ENCODE measurements around the gene TRANK1. TPM values are rescaled to one million over a fixed set of nuclear protein-coding genes. Genes with fewer than 3 reads are reported as not detected.

The TRANK1 gene
- total RNA-seq, 1 experiment from 2014 or later = 10.5 TPM

DNA sequence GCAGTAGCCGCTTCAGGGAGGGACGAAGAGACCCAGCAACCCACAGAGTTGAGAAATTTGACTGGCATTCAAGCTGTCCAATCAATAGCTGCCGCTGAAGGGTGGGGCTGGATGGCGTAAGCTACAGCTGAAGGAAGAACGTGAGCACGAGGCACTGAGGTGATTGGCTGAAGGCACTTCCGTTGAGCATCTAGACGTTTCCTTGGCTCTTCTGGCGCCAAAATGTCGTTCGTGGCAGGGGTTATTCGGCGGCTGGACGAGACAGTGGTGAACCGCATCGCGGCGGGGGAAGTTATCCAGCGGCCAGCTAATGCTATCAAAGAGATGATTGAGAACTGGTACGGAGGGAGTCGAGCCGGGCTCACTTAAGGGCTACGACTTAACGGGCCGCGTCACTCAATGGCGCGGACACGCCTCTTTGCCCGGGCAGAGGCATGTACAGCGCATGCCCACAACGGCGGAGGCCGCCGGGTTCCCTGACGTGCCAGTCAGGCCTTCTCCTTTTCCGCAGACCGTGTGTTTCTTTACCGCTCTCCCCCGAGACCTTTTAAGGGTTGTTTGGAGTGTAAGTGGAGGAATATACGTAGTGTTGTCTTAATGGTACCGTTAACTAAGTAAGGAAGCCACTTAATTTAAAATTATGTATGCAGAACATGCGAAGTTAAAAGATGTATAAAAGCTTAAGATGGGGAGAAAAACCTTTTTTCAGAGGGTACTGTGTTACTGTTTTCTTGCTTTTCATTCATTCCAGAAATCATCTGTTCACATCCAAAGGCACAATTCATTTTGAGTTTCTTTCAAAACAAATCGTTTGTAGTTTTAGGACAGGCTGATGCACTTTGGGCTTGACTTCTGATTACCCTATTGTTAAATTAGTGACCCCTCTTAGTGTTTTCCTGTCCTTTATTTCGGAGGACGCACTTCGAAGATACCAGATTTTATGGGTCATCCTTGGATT lies 48.8 kb upstream of the TRANK1 start, which contains the start of gene MLH1 (continued):
- TF ChIP-seq, protein P1, sequence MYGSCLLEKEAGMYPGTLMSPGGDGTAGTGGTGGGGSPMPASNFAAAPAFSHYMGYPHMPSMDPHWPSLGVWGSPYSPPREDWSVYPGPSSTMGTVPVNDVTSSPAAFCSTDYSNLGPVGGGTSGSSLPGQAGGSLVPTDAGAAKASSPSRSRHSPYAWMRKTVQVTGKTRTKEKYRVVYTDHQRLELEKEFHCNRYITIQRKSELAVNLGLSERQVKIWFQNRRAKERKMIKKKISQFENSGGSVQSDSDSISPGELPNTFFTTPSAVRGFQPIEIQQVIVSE (CRISPR knock-in tag; IDR thresholded peaks at IDR 0.05; ENCODE audit: borderline replicate concordance) = no peak
- TF ChIP-seq, protein P2, sequence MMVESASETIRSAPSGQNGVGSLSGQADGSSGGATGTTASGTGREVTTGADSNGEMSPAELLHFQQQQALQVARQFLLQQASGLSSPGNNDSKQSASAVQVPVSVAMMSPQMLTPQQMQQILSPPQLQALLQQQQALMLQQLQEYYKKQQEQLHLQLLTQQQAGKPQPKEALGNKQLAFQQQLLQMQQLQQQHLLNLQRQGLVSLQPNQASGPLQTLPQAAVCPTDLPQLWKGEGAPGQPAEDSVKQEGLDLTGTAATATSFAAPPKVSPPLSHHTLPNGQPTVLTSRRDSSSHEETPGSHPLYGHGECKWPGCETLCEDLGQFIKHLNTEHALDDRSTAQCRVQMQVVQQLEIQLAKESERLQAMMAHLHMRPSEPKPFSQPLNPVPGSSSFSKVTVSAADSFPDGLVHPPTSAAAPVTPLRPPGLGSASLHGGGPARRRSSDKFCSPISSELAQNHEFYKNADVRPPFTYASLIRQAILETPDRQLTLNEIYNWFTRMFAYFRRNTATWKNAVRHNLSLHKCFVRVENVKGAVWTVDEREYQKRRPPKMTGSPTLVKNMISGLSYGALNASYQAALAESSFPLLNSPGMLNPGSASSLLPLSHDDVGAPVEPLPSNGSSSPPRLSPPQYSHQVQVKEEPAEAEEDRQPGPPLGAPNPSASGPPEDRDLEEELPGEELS (CRISPR knock-in tag; IDR thresholded peaks at IDR 0.05) = peak; percentile 13; the same call in 1 of the 2 replicates
- TF ChIP-seq SMAD4 (CRISPR knock-in tag; IDR thresholded peaks at IDR 0.05) = no peak
- TF ChIP-seq, protein P3, sequence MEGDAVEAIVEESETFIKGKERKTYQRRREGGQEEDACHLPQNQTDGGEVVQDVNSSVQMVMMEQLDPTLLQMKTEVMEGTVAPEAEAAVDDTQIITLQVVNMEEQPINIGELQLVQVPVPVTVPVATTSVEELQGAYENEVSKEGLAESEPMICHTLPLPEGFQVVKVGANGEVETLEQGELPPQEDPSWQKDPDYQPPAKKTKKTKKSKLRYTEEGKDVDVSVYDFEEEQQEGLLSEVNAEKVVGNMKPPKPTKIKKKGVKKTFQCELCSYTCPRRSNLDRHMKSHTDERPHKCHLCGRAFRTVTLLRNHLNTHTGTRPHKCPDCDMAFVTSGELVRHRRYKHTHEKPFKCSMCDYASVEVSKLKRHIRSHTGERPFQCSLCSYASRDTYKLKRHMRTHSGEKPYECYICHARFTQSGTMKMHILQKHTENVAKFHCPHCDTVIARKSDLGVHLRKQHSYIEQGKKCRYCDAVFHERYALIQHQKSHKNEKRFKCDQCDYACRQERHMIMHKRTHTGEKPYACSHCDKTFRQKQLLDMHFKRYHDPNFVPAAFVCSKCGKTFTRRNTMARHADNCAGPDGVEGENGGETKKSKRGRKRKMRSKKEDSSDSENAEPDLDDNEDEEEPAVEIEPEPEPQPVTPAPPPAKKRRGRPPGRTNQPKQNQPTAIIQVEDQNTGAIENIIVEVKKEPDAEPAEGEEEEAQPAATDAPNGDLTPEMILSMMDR (IDR thresholded peaks at IDR 0.05) = no peak
- TF ChIP-seq, protein P4, sequence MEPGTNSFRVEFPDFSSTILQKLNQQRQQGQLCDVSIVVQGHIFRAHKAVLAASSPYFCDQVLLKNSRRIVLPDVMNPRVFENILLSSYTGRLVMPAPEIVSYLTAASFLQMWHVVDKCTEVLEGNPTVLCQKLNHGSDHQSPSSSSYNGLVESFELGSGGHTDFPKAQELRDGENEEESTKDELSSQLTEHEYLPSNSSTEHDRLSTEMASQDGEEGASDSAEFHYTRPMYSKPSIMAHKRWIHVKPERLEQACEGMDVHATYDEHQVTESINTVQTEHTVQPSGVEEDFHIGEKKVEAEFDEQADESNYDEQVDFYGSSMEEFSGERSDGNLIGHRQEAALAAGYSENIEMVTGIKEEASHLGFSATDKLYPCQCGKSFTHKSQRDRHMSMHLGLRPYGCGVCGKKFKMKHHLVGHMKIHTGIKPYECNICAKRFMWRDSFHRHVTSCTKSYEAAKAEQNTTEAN (CRISPR knock-in tag; IDR thresholded peaks at IDR 0.05) = no peak
- TF ChIP-seq MYBL2 (CRISPR knock-in tag; IDR thresholded peaks at IDR 0.05) = no peak
- TF ChIP-seq ZNF263 (CRISPR knock-in tag; IDR thresholded peaks at IDR 0.05; ENCODE audit: low read depth) = no peak
- TF ChIP-seq HMGA2 (CRISPR knock-in tag; IDR thresholded peaks at IDR 0.05) = 0 out of 2 replicates have a peak, but pooled peaks have one; percentile 10
- TF ChIP-seq EMX1 (CRISPR knock-in tag; IDR thresholded peaks at IDR 0.05) = no peak
- TF ChIP-seq ZNF396 (CRISPR knock-in tag; IDR thresholded peaks at IDR 0.05; ENCODE audit: borderline replicate concordance) = 0 out of 2 replicates have a peak, but pooled peaks have one; percentile 19
- TF ChIP-seq RELA (CRISPR knock-in tag; IDR thresholded peaks at IDR 0.05; ENCODE audit: borderline replicate concordance) = no peak

DNA sequence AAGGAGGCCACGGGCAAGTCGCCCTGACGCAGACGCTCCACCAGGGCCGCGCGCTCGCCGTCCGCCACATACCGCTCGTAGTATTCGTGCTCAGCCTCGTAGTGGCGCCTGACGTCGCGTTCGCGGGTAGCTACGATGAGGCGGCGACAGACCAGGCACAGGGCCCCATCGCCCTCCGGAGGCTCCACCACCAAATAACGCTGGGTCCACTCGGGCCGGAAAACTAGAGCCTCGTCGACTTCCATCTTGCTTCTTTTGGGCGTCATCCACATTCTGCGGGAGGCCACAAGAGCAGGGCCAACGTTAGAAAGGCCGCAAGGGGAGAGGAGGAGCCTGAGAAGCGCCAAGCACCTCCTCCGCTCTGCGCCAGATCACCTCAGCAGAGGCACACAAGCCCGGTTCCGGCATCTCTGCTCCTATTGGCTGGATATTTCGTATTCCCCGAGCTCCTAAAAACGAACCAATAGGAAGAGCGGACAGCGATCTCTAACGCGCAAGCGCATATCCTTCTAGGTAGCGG lies 48.0 kb upstream of the TRANK1 start, which contains the start of gene EPM2AIP1:
EPM2AIP1 (minus strand) TSS at position 326 of the 520 bp plus-strand sequence; CDS start at position 272, 54 bp downstream.
- Mint-ChIP-seq H3K27me3 (ENCODE audit: low read depth) (no peaks in the 10 kb centered on the region), H3K27ac (no peak within 1 kb of the TSS), H3K4me1 (peaks cover 36% of the 10 kb centered on the region), H3K36me3 (peaks cover 27% of the 10 kb centered on the region), H3K4me3 (no peak within 1 kb of the TSS), H3K9me3 (no peaks in the 10 kb centered on the region)
- ChIA-PET CTCF (interaction anchor here (0.7 to 5.5 kb wide), 12 partner anchors 13 to 230 kb away, joined by 3 to 63 read pairs (median 4); no protein-coding TSS in a partner anchor), POLR2A (interaction anchor here (0.7 to 2.0 kb wide), 9 partner anchors 19 to 256 kb away, joined by 3 to 11 read pairs (median 4); partner anchors contain the start of gene TRANK1)
- ATAC-seq = peak; percentile 94
- peak; percentile 79 for DNase-seq (ENCODE audit: low spot score)
- TF ChIP-seq NFE2L1 (CRISPR knock-in tag; IDR thresholded peaks at IDR 0.05) (0 out of 2 replicates have a peak, but pooled peaks have one; percentile 29), ZNF423 (CRISPR knock-in tag; IDR thresholded peaks at IDR 0.05) (no peak), SP1 (CRISPR knock-in tag; conservative IDR thresholded peaks at IDR 0.05) (no peak), ZNF219 (CRISPR knock-in tag; IDR thresholded peaks at IDR 0.05; ENCODE audit: borderline replicate concordance) (no peak), MYBL2 (CRISPR knock-in tag; IDR thresholded peaks at IDR 0.05) (peak; percentile 26; the same call in 1 of the 2 replicates), IRF2 (CRISPR knock-in tag; IDR thresholded peaks at IDR 0.05; ENCODE audit: borderline replicate concordance, low read depth) (no peak)
- TF ChIP-seq, protein P5, sequence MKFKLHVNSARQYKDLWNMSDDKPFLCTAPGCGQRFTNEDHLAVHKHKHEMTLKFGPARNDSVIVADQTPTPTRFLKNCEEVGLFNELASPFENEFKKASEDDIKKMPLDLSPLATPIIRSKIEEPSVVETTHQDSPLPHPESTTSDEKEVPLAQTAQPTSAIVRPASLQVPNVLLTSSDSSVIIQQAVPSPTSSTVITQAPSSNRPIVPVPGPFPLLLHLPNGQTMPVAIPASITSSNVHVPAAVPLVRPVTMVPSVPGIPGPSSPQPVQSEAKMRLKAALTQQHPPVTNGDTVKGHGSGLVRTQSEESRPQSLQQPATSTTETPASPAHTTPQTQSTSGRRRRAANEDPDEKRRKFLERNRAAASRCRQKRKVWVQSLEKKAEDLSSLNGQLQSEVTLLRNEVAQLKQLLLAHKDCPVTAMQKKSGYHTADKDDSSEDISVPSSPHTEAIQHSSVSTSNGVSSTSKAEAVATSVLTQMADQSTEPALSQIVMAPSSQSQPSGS (CRISPR knock-in tag; IDR thresholded peaks at IDR 0.05; ENCODE audit: borderline replicate concordance, low read depth) = no peak
- TF ChIP-seq, protein P6, sequence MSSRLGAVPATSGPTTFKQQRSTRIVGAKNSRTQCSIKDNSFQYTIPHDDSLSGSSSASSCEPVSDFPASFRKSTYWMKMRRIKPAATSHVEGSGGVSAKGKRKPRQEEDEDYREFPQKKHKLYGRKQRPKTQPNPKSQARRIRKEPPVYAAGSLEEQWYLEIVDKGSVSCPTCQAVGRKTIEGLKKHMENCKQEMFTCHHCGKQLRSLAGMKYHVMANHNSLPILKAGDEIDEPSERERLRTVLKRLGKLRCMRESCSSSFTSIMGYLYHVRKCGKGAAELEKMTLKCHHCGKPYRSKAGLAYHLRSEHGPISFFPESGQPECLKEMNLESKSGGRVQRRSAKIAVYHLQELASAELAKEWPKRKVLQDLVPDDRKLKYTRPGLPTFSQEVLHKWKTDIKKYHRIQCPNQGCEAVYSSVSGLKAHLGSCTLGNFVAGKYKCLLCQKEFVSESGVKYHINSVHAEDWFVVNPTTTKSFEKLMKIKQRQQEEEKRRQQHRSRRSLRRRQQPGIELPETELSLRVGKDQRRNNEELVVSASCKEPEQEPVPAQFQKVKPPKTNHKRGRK (CRISPR knock-in tag; IDR thresholded peaks at IDR 0.05; ENCODE audit: borderline replicate concordance) = no peak
- TF ChIP-seq, protein P7, sequence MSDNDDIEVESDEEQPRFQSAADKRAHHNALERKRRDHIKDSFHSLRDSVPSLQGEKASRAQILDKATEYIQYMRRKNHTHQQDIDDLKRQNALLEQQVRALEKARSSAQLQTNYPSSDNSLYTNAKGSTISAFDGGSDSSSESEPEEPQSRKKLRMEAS (CRISPR knock-in tag; IDR thresholded peaks at IDR 0.05) = no peak; the same call in 1 of the 2 replicates
- TF ChIP-seq, protein P8, sequence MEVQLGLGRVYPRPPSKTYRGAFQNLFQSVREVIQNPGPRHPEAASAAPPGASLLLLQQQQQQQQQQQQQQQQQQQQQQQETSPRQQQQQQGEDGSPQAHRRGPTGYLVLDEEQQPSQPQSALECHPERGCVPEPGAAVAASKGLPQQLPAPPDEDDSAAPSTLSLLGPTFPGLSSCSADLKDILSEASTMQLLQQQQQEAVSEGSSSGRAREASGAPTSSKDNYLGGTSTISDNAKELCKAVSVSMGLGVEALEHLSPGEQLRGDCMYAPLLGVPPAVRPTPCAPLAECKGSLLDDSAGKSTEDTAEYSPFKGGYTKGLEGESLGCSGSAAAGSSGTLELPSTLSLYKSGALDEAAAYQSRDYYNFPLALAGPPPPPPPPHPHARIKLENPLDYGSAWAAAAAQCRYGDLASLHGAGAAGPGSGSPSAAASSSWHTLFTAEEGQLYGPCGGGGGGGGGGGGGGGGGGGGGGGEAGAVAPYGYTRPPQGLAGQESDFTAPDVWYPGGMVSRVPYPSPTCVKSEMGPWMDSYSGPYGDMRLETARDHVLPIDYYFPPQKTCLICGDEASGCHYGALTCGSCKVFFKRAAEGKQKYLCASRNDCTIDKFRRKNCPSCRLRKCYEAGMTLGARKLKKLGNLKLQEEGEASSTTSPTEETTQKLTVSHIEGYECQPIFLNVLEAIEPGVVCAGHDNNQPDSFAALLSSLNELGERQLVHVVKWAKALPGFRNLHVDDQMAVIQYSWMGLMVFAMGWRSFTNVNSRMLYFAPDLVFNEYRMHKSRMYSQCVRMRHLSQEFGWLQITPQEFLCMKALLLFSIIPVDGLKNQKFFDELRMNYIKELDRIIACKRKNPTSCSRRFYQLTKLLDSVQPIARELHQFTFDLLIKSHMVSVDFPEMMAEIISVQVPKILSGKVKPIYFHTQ (CRISPR knock-in tag; IDR thresholded peaks at IDR 0.05) = no peak

Measured in WTC11 (cell line).